ENCODE results near the gene KLHDC4. TPM values are rescaled to one million over a fixed set of nuclear protein-coding genes. Genes with fewer than 3 reads are reported as not detected.

KLHDC4 gene
- total and polyA plus RNA-seq, 9 of the 15 experiments (the other 6 are each of a cell fraction or from before 2014, with no cell fraction given) = 1.3 to 68.1 (median 32.8) TPM

DNA sequence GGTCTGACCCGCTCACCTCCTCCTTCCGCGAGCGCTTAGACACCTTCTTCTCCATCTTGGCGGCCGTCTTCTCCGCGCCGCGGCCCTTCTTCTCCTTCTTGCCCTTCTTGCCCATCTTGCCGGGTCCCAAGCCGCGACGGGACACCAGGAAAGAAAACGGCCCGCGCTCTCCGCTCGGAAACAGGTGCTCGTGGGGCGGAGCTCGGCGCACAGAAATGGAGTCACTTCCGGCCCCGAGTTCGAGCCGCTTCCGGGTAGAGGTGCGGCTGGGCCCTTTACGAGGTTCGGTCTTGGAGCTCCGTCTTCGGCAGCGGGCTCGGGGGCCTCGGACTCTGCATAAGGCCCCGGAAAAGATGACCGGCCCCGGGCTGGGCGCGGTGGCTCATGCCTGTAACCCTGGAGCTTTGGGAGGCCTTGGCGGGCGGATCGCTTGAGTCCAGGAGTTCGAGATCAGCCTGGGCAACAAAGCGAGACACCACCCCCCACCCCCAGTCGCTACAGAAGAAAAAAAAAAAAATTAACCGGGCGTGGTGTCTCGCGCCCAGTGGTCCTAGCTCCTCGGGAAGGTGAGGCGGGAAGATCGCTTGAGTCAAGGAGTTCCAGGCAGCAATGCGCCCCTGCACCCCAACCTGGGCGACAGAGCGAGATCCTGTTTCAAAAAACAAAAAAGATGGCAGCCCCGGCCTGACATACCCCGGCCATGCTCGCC, at the start of gene KLHDC4 (continued):
- TF ChIP-seq CCAR2 (IDR thresholded peaks at IDR 0.05; ENCODE audit: low read depth, low read length) = no peak
- no peak for TF ChIP-seq ZNF57 (CRISPR knock-in tag; IDR thresholded peaks at IDR 0.05)
- TF ChIP-seq, protein P1, sequence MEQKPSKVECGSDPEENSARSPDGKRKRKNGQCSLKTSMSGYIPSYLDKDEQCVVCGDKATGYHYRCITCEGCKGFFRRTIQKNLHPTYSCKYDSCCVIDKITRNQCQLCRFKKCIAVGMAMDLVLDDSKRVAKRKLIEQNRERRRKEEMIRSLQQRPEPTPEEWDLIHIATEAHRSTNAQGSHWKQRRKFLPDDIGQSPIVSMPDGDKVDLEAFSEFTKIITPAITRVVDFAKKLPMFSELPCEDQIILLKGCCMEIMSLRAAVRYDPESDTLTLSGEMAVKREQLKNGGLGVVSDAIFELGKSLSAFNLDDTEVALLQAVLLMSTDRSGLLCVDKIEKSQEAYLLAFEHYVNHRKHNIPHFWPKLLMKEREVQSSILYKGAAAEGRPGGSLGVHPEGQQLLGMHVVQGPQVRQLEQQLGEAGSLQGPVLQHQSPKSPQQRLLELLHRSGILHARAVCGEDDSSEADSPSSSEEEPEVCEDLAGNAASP (IDR thresholded peaks at IDR 0.05) = no peak
- TF ChIP-seq RBM25 (IDR thresholded peaks at IDR 0.05; ENCODE audit: low read depth, low read length, severe bottlenecking) = no peak
- TF ChIP-seq MAZ (CRISPR knock-in tag; conservative IDR thresholded peaks at IDR 0.05 in 1 of 2, IDR thresholded peaks at IDR 0.05 in 1 of 2) = peak in 1 of 2 experiments; percentile 81; a peak in 2 of 4 replicates
- peak; percentile 57; the same call in 1 of the 2 replicates for TF ChIP-seq SMARCE1 (IDR thresholded peaks at IDR 0.05)
- TF ChIP-seq SMAD1 (IDR thresholded peaks at IDR 0.05; ENCODE audit: low read depth, low read length, partially characterized antibody) = peak; percentile 58
- peak; percentile 87 for TF ChIP-seq SAP30 (IDR thresholded peaks at IDR 0.05; ENCODE audit: borderline replicate concordance, insufficient read depth, low read depth, low read length, poor library complexity, severe bottlenecking)
- TF ChIP-seq DLX4 (CRISPR knock-in tag; IDR thresholded peaks at IDR 0.05) = no peak
- no peak for TF ChIP-seq NFYB (IDR thresholded peaks at IDR 0.05; ENCODE audit: extremely low read depth, insufficient read length)
- TF ChIP-seq, protein P2, sequence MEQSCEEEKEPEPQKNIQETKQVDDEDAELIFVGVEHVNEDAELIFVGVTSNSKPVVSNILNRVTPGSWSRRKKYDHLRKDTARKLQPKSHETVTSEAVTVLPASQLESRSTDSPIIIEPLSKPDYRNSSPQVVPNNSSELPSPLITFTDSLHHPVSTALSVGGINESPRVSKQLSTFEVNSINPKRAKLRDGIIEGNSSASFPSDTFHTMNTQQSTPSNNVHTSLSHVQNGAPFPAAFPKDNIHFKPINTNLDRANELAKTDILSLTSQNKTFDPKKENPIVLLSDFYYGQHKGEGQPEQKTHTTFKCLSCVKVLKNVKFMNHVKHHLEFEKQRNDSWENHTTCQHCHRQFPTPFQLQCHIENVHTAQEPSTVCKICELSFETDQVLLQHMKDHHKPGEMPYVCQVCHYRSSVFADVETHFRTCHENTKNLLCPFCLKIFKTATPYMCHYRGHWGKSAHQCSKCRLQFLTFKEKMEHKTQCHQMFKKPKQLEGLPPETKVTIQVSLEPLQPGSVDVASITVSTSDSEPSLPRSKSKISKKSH (CRISPR knock-in tag; IDR thresholded peaks at IDR 0.05) = no peak
- TF ChIP-seq PHF21A (IDR thresholded peaks at IDR 0.05; ENCODE audit: borderline replicate concordance, low read depth) = no peak
- TF ChIP-seq ATF1 (CRISPR knock-in tag; IDR thresholded peaks at IDR 0.05) = peak; percentile 87
- TF ChIP-seq ATF1 (tag; IDR thresholded peaks at IDR 0.05) = peak; percentile 98
- TF ChIP-seq, protein P3, sequence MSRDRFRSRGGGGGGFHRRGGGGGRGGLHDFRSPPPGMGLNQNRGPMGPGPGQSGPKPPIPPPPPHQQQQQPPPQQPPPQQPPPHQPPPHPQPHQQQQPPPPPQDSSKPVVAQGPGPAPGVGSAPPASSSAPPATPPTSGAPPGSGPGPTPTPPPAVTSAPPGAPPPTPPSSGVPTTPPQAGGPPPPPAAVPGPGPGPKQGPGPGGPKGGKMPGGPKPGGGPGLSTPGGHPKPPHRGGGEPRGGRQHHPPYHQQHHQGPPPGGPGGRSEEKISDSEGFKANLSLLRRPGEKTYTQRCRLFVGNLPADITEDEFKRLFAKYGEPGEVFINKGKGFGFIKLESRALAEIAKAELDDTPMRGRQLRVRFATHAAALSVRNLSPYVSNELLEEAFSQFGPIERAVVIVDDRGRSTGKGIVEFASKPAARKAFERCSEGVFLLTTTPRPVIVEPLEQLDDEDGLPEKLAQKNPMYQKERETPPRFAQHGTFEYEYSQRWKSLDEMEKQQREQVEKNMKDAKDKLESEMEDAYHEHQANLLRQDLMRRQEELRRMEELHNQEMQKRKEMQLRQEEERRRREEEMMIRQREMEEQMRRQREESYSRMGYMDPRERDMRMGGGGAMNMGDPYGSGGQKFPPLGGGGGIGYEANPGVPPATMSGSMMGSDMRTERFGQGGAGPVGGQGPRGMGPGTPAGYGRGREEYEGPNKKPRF (IDR thresholded peaks at IDR 0.05; ENCODE audit: low read depth, low read length) = no peak
- TF ChIP-seq, protein P4, sequence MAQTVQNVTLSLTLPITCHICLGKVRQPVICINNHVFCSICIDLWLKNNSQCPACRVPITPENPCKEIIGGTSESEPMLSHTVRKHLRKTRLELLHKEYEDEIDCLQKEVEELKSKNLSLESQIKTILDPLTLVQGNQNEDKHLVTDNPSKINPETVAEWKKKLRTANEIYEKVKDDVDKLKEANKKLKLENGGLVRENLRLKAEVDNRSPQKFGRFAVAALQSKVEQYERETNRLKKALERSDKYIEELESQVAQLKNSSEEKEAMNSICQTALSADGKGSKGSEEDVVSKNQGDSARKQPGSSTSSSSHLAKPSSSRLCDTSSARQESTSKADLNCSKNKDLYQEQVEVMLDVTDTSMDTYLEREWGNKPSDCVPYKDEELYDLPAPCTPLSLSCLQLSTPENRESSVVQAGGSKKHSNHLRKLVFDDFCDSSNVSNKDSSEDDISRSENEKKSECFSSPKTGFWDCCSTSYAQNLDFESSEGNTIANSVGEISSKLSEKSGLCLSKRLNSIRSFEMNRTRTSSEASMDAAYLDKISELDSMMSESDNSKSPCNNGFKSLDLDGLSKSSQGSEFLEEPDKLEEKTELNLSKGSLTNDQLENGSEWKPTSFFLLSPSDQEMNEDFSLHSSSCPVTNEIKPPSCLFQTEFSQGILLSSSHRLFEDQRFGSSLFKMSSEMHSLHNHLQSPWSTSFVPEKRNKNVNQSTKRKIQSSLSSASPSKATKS (CRISPR knock-in tag; IDR thresholded peaks at IDR 0.05) = no peak
- TF ChIP-seq SMARCA4 (IDR thresholded peaks at IDR 0.05) = no peak
- no peak for TF ChIP-seq COPS2 (conservative IDR thresholded peaks at IDR 0.05)
- TF ChIP-seq SMAD2 (IDR thresholded peaks at IDR 0.05; ENCODE audit: low read depth, low read length) = no peak
- no peak for TF ChIP-seq ZKSCAN3 (CRISPR knock-in tag; IDR thresholded peaks at IDR 0.05)
